Fibroblast of the aortic adventitia (primary cell): ENCODE measurements around the gene UPK1B. TPM values are rescaled to one million over a fixed set of nuclear protein-coding genes. Genes with fewer than 3 reads are reported as not detected.
A peak's percentile ranks its signal among the peaks of the same experiment; 100 is the strongest.

Source experiments
- DNase-seq: peaks from one replicate; pipeline ENCODE4 v3.0.0-alpha.2; 2010; ENCODE audit warnings: low read depth
- H3K4me3 ChIP-seq: 2 replicates; pipeline ENCODE4 v1.5.1; 2011; ENCODE audit warnings: low read depth, mild to moderate bottlenecking, control low read depth, low read length, moderate library complexity
- CTCF ChIP-seq: IDR thresholded peaks from 2 replicates; pipeline ENCODE4 v1.5.1; 2011; ENCODE audit warnings: mild to moderate bottlenecking, low read length, control low read depth, inconsistent platforms; ENCODE audit not compliant: insufficient read depth
- total RNA-seq: library from RNA; depleted of rRNA; stranded (reverse); fragments of >200 nt; gene quantifications from 2 replicates; pipeline ENCODE4 v1.2.3, GENCODE V29; 2012; ENCODE audit warnings: low replicate concordance

The UPK1B gene
- total RNA-seq, 1 donor, result 0.09 TPM

DNA sequence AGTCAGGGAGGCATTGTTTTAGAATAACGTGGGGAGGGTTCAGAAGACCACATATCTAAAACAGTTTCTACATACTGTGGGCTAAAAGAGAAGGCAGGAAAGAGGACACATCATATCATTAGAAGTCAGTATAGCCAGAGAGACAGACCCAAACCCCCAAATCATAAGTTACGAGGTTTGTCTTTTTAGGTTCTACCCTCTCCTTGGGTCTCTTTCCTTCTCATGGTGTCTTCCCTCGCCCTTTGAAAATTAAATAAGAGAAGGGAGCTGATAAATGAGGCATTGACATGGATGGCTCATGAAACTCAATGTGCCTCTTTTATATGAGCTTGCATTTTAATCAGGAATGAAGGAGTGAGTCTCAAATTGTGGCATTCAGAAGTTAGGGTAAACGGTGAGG is 3.4 kb downstream of the UPK1B start:
- DNase-seq, result no peak
- TF ChIP-seq CTCF, result no peak
- no peak overlapping the region for H3K4me3 ChIP-seq

DNA sequence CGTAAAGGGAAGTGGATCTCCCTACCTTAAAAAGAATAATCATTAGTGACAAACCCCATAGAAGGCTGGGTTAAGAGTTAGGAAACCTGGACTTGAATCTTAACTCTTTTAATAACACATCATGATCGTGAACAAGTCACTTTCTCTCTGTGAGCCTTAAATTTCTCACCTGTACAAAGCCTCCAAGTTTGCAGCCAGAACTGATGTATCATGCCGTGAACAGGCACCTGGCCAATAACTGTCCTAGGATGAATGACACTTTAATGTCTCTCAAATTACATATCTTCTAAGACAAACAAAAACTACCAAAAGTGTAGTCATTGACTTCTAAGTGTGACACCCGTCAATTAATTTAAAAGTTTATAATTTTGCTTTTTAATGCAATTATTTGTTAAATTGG is 3.9 kb downstream of the UPK1B start:
- no peak for DNase-seq
- TF ChIP-seq CTCF, result no peak
- no peak overlapping the region for H3K4me3 ChIP-seq

DNA sequence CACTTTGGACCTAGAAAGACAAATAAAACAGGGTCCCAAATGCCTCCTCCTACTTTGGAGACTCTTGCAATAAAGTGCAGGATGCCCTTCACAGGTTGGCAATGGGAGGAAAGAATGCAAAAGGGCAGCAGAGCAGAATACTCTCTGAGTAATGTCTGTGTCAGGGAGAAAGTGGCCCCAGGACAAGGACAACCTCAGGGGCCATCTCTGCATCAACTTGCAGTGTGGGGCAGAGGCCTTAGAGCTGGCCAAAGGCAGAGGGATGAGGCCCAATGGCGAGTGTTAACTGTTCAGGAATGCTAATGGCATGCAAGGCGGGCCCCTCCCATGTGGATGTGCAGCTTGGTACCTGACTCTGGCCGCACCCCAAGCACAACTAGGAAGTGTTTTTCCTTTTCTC is 8.4 kb downstream of the UPK1B start:
- no peak for TF ChIP-seq CTCF

GRCh38 chr3:119184111-119184510 is 10.7 kb downstream of the UPK1B start:
- no peak for TF ChIP-seq CTCF
- no peak overlapping the region for H3K4me3 ChIP-seq
- no peak for DNase-seq

More for the DNA sequence above, 8.4 kb downstream of the UPK1B start:
- DNase-seq, result peak; percentile 22
- no peak overlapping the region for H3K4me3 ChIP-seq

- DNase-seq, result peak; percentile 87
- no peak overlapping the region for H3K4me3 ChIP-seq
- TF ChIP-seq CTCF, result no peak
These were observed 11.6 kb downstream of the UPK1B start for GRCh38 chr3:119184796-119185570.

DNA sequence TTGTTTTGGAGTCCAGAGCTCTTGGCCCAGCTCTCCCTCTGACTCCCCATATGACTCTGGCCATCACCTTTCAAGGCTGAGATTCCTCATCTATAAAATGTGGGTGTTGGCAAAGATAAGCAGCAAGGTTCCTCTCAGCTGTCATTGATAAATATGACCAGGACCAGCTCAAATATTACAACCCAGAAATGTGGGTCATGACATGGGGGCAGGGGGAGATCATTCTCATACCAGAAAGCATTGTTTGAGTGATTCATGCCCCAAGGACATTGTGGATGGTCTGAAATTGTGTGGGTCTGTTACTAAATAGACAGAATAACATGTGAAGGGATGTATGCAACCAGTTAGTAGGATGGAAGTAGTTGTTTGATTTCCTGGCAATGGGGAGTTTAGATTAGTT is 13.9 kb downstream of the UPK1B start:
- no peak for TF ChIP-seq CTCF
- no peak for DNase-seq
- no peak overlapping the region for H3K4me3 ChIP-seq

DNA sequence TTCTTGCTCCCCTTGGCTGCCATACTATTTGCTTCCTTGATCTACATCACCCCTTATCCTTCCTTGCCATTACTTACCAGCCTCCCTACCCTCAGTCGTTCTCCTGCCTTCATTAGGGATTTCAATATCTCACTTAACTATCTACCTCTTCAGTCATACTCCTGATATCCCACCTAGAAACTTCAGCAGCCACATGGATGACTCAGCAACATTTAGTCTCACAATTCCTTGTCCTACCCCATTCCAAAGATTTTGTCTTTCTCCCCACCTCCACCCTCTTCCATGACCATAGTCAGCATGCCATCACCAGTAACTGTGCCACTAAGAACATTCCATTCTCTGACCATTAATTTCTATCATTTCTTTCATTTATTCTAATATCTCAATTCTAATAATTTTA is 18.4 kb downstream of the UPK1B start:
- TF ChIP-seq CTCF, result no peak
- no peak overlapping the region for H3K4me3 ChIP-seq
- DNase-seq, result no peak
